Stimulated activated effector memory CD8-positive, alpha-beta T cell treated with anti-CD3 and anti-CD28 coated beads, Interleukin-12 subunit alpha, Interleukin-12 subunit beta, amount 100 ng/mL, for 72 hours (primary cell): Measurements from ENCODE around the gene PDZK1IP1.
"Not testable (repeated sequence)": the region's sequence is repeated elsewhere in the genome, so short reads cannot be mapped to it uniquely, and the experiment has no call there.

Source experiments
- ATAC-seq: fragments of 150-1000 bp; cut with Tn5 transposase; 2 replicates; pipeline ENCODE4 v1.10.0; 2021
- DNase-seq, 2 donors: peaks; one replicate each; pipeline ENCODE4 v3.0.0; 2021 to 2022; ENCODE audit warnings: low spot score in 2 of 2
- H3K27ac Mint-ChIP-seq: one replicate; pipeline ENCODE4 v1.8.0; 2022; ENCODE audit warnings: mild to moderate bottlenecking, mixed read lengths
- H3K36me3 Mint-ChIP-seq: one replicate; pipeline ENCODE4 v1.8.0; 2022; ENCODE audit warnings: mild to moderate bottlenecking, mixed read lengths
- H3K4me1 Mint-ChIP-seq: one replicate; pipeline ENCODE4 v1.8.0; 2022; ENCODE audit warnings: mixed read lengths
- H3K4me3 Mint-ChIP-seq: one replicate; pipeline ENCODE4 v1.8.0; 2022; ENCODE audit warnings: mild to moderate bottlenecking, mixed read lengths
- H3K9me3 Mint-ChIP-seq: one replicate; pipeline ENCODE4 v1.8.0; 2022; ENCODE audit warnings: mixed read lengths

The PDZK1IP1 gene

DNA sequence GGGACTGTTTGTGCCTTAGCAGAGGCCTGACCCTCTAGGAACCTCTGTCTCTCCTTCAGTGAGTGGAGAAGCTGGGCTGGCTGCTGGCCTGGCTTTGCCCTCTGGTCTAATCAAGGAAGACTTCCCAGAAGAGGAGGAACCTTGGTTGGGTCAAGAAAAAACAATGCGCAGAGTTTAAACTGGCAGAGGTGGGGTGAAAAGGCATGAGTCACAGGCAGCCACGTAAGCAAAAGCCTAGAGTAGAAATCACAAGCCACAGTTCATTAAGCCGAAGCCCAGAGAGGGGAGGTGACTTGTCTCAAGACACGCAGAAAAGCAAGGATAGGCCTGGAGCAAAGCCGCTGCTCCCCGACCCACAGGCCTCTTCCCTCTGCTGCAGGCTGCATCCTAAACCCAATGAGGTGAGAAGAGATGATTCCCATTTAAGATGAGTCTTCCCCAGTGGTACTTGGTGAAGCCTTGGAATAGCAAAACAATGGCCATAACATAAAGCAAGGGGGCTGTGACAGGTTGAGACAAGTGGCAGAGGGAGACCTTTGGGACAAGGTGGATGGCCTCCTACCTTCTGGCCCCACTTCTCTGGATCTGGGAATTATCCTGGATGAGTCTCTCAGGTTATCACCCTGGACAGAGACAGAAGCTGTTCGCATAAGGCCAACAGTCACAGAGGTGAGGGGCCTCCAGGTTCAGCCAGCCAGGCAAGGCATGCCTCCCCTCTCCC is 7.7 kb downstream of the PDZK1IP1 start:
- no peak overlapping the region for H3K27ac Mint-ChIP-seq
- no peak for DNase-seq
- no peak for ATAC-seq
- H3K9me3 Mint-ChIP-seq = no peaks in the 10 kb centered on the region
- no peak overlapping the region for H3K4me3 Mint-ChIP-seq
- no peaks in the 10 kb centered on the region for H3K36me3 Mint-ChIP-seq
- peaks cover 14% of the 10 kb centered on the region for H3K4me1 Mint-ChIP-seq

DNA sequence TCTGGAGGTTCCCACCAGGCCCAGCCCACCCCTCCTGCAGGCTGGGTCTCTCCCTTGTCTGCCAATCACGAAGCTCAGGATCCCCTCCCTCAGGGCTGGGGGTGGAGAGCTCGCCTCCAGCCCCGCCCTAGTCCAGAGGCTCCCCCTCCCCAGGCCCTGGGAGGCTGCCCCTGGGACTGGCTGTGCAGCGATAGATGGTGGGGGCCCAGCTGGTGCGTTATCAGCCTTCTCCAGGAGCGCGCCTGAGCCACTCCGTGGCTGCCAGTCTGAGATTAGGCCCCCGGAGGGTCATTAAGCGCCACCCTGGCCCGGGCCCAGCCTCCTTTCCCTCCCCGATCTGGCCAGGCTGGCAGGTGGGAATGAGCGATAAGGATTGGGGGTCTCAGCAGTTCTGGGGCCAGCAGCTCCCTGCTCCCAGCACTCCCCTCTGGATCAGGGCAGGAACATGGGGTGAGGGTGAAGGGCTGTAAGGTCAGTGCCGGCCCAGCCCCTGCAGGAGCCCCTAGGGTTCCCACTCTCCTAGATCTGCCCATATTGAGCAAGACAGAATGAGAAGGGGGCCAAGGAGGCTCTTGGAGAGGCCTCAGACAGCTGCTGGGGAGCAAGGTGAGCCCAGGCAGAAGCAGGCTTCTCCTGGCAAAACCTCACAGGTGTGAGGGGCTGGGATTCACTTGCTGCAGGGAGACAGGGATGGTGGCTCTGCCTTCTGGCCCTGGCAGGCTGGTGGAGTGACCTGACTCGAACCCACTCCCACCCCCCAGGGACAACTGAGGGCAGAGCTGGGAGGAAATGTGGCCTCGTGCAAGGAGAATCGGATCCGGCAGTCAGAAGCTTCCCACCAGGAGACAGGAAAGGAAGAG is 8.5 kb downstream of the PDZK1IP1 start:
- H3K4me3 Mint-ChIP-seq = no peak overlapping the region

DNA sequence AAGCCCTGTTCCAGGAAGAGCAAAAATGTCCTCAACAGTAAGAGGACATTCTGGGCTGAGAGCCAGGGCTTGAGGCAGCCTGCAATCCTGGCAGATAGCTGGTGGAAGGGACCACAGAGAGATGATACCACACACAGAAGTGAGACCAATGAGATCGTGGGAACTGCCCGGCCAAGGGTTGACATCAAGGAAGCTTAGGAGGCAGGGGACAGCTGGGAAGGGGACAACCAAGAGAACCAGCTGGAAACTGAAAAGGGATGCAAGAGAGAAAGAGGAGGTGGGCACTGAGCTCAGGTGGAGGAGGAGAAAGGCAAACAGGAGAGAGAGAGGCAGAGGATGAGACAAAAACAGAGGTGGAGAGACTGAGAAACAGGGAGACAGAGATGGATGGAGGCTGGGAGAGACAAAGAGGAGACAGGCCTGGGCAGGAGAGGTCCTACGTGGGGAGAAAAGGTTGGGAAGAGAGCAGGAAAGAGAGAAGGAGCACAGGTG is 9.2 kb downstream of the PDZK1IP1 start:
- Mint-ChIP-seq H3K27ac (peak overlapping the region; percentile 7), H3K36me3 (no peaks in the 10 kb centered on the region), H3K9me3 (no peaks in the 10 kb centered on the region), H3K4me3 (no peak overlapping the region), H3K4me1 (peaks cover 17% of the 10 kb centered on the region)
- DNase-seq = no peak
- ATAC-seq = no peak

More for the DNA sequence above, 8.5 kb downstream of the PDZK1IP1 start:
- H3K36me3 Mint-ChIP-seq = no peaks in the 10 kb centered on the region
- H3K27ac Mint-ChIP-seq = peak overlapping the region; percentile 7
- H3K4me1 Mint-ChIP-seq = peaks cover 14% of the 10 kb centered on the region
- no peaks in the 10 kb centered on the region for H3K9me3 Mint-ChIP-seq
- ATAC-seq = no peak
- DNase-seq = no peak

DNA sequence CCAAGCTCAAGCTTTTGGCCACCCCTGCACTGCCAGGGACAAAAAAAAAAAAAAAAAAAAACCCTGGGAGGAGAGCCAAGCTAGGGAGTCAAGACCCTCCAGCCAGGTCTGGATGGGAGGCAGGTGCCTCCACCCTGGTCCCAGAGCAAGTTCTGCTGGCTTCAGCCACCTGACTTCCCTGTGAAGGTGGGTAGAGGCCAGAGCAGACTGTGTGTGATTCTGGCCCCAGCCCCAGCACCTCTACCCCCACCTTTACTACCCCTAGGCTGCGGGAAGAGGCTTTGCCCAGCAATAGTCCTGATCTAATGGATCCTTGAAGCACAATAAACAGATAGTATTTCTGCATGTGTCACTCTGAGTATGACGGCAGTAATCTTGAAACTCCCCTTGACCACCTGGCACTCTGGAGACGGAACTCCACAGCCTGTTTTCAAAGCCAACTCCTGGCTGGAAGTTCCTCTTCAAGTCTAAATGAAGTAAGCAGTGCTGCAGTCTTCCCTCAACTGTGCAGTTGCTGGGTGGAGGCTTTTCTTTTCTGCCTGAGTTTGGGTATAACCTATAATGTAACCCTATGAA is 9.8 kb downstream of the PDZK1IP1 start:
- no peak for ATAC-seq
- H3K9me3 Mint-ChIP-seq = no peaks in the 10 kb centered on the region
- H3K36me3 Mint-ChIP-seq = no peaks in the 10 kb centered on the region
- peak overlapping the region; percentile 86 for H3K27ac Mint-ChIP-seq
- peaks cover 23% of the 10 kb centered on the region for H3K4me1 Mint-ChIP-seq
- DNase-seq = no peak
- H3K4me3 Mint-ChIP-seq = peak overlapping the region; percentile 75

DNA sequence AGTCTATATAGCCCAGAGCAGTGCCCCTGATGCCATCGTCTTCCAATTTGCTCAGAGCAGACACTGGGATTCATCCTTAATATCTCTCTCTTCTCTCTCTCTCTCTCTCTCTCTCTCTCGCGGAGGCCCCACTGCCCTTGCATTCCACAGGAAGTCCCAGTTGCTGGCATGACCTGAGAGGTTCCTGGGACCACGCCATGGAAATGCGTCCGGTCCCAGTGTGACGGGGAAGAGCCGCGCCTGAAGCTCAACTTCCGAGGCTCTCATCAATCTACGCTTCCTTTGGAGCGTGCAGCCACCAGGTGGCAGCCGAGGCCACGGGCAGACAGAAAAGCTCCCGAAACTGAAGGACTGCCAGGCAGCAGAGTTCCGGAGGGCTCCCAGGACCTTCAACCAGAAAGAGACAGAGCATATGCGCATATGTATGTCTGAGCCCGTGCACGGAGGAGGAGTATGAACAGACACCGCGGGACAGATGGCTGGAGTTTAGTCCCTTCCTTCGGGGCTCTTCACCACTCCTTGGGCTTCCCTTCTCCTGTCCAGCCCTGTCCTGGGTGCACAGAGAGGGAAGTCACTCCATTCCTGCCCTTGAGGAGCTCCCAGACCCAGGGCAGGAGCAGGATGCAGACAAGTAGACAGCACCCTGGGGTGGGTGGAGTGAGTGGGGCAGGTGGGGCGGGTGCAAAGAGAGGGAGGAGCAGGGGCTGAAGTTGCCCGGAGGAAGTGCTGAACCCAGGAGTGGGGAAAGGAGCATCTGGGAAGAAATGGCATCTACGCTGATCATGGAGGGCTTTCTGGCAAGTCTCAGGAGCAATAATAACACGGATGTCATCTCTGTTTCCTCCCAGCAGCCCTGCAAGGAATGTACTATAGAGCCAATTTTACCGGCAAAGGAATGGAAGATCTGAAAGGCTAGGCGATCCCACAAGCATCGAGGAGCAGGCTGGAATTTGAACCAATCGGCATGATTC is 10.5 kb downstream of the PDZK1IP1 start:
- H3K36me3 Mint-ChIP-seq = no peaks in the 10 kb centered on the region
- H3K9me3 Mint-ChIP-seq = no peaks in the 10 kb centered on the region
- H3K4me3 Mint-ChIP-seq = peak overlapping the region; percentile 75
- ATAC-seq = peak; percentile 77
- DNase-seq = peak; percentile 65 to 86
- peak overlapping the region; percentile 86 for H3K27ac Mint-ChIP-seq
- peaks cover 25% of the 10 kb centered on the region for H3K4me1 Mint-ChIP-seq

DNA sequence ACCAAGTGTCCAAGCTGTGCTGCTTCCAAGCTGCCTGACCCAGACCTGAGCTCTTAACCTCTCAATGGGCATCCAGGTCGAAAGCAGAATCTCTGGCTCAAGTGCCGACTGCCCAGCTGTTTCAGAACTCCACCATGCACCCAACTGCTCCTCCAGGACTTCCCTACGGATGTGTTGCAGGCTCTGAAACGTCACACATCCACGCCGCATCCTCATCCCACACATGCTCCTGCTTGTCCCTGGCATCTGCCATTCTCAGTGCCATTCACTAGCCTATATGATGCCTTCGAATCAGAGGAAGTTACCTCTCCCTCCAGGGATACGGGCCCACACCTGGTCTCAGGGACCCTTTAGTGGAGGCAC is 11.2 kb downstream of the PDZK1IP1 start:
- Mint-ChIP-seq H3K27ac (peak overlapping the region; percentile 86), H3K36me3 (no peaks in the 10 kb centered on the region), H3K4me1 (peaks cover 25% of the 10 kb centered on the region), H3K9me3 (no peaks in the 10 kb centered on the region), H3K4me3 (peak overlapping the region; percentile 75)
- ATAC-seq (no peak), DNase-seq (no peak)

DNA sequence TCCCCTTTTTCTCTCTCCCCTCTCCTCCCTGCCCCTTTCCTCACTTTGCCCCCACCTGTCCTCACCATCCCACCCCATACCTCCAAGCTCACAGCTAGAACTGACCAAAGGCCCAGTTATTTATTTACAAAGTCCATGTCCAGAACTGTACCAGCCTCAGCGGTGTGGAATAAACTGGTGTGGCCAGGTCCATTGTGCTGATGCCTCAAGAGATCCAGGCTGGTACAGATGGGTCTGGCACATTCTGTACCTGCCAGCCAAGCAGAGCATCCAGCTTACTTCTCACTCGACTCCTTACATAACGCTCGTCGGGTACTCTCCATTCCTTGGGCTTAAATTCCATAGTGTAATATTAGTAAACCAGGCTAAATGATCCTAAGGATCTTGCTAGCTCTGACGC is 11.8 kb downstream of the PDZK1IP1 start:
- Mint-ChIP-seq H3K9me3 (no peaks in the 10 kb centered on the region), H3K4me3 (no peak overlapping the region), H3K27ac (no peak overlapping the region), H3K4me1 (peaks cover 25% of the 10 kb centered on the region), H3K36me3 (no peaks in the 10 kb centered on the region)
- ATAC-seq (no peak), DNase-seq (no peak)

DNA sequence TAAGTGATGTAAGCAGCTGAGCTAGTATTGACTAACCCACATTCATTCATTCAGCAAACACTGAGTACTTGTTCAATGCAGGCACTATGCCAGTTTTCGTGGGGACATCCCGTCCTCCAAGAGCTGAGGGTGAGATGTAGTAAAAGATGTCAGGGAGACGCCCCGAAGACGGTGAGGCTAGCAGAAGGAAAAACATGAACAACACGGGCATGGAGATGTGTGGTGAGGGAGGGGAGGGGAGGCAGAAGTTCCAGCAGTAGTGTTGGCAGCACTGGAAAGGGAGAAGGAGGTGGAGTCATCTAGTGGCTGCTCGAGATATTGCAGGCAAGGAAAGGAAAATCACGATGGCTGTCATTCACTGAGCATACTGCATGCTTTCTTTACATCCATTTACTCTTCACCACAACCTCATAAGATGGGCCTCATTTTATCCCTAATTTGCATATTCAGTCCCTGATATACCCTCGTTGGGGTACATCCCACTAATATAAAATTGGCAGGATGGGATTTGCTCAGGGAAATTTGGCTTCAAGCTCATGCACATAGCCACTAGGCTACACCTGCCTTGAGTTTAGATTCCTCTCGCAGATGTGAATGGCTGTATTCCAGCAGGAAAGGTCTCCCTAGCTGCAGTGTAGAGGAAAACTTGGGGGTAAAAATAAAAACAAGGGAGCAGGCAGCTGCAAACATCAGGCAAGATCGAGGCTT is 14.5 kb downstream of the PDZK1IP1 start:
- Mint-ChIP-seq H3K4me1 (peaks cover 25% of the 10 kb centered on the region), H3K27ac (no peak overlapping the region), H3K4me3 (no peak overlapping the region), H3K9me3 (no peaks in the 10 kb centered on the region), H3K36me3 (no peaks in the 10 kb centered on the region)
- ATAC-seq = peak; percentile 51
- DNase-seq = peak in 1 of 2 donors; percentile 71

DNA sequence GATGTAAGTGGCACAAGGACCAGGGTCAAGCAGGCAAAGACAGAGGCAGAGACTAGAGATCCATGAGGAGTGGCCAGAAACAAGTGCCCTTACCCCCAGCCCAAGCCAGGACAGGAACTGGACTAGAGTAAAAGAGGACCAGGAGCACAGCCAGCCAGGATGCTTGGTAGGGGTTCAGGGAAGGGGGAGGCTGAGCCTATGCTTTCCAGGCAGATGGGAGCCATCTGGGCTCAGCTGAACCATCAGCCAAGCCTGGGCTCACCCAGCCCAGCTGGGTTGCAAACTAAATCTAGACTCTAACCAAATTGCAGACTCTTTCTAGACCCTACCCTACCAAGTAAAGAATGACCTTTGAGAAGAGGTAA is 15.2 kb downstream of the PDZK1IP1 start:
- DNase-seq (no peak), ATAC-seq (no peak)
- Mint-ChIP-seq H3K9me3 (no peaks in the 10 kb centered on the region), H3K4me3 (no peak overlapping the region), H3K4me1 (peaks cover 22% of the 10 kb centered on the region), H3K27ac (no peak overlapping the region), H3K36me3 (no peaks in the 10 kb centered on the region)

DNA sequence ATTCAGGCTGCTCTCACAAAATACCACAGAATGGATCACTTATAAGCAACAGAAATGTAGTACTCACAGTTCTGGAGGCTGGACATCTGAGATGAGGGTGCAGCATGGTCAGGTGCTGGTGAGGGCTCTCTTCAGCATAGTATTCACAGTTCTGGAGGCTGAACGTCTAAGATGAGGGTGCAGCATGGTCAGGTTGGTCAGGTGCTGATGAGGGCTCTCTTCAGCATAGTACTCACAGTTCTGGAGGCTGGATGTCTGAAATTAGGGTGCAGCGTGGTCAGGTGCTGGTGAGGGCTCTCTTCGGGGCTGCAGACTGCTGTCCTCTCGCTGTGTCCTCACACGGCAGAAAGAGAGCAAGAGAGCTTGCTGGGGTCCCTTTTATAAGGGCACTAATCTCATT is 17.1 kb downstream of the PDZK1IP1 start:
- no peak for ATAC-seq
- no peaks in the 10 kb centered on the region for H3K9me3 Mint-ChIP-seq
- H3K36me3 Mint-ChIP-seq = no peaks in the 10 kb centered on the region
- H3K4me3 Mint-ChIP-seq = no peak overlapping the region
- no peak for DNase-seq
- H3K4me1 Mint-ChIP-seq = peaks cover 10% of the 10 kb centered on the region
- H3K27ac Mint-ChIP-seq = no peak overlapping the region

DNA sequence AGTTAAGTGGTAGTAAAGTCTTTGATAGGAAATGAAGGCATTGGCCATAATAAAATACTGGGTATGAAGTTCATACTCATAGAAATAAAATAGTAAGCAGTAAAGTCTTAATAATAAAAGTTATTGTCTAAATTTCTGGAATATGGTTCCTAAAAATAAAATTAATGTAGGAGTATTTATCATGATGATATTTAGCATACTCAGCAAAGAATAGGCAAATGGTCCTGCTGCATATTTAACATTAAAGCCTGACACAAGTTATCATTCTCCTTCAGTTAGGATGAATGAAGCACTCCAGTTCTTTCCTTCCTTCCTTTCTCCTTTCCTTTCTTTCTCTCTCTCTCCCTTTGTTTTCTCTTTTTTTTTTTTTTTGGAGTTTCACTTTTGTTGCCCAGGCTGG is 25.3 kb downstream of the PDZK1IP1 start:
- ATAC-seq (no peak), DNase-seq (no peak)
- H3K27ac Mint-ChIP-seq = no peak overlapping the region
- H3K36me3 Mint-ChIP-seq = no peaks in the 10 kb centered on the region
- no peaks in the 10 kb centered on the region for H3K4me1 Mint-ChIP-seq
- no peaks in the 10 kb centered on the region for H3K9me3 Mint-ChIP-seq
- H3K4me3 Mint-ChIP-seq = no peak overlapping the region

DNA sequence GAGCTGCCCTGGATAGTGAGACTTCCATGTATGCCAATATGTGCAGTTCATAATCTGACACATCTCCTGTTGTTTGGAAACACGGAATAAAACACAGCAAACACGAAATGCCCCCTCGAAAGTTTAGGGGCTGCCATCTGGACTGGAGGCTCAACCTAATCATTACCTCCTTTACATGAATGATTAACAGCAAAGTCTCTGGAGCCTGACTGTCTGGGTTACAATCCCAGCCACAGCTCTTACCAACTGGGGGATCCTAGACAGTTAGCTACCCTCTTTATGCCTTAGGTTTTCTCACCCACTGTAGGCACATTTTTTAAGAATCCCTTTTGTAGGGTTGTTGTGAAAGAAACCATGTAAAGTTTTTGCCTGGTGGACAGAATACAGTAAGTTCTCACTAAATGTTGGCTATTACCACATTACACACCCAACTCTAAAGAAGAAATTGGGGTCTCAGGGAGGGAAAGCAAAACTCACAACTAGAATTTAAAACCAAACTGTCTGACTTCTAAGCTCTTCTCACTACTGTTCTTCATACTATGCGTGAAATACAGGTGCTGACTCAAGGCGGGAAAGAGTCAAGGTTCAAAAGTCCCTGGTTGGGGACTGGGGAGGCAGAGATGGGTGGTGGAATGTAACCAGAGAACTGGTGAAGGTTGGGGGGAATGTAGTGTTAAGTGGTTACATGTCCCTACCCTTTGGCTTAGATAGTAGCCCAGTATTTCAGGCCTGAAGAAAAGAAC is 28.4 kb downstream of the PDZK1IP1 start:
- peak in 1 of 2 donors; percentile 33 for DNase-seq
- Mint-ChIP-seq H3K36me3 (no peaks in the 10 kb centered on the region), H3K4me1 (no peaks in the 10 kb centered on the region), H3K9me3 (no peaks in the 10 kb centered on the region), H3K4me3 (no peak overlapping the region), H3K27ac (no peak overlapping the region)
- no peak for ATAC-seq

DNA sequence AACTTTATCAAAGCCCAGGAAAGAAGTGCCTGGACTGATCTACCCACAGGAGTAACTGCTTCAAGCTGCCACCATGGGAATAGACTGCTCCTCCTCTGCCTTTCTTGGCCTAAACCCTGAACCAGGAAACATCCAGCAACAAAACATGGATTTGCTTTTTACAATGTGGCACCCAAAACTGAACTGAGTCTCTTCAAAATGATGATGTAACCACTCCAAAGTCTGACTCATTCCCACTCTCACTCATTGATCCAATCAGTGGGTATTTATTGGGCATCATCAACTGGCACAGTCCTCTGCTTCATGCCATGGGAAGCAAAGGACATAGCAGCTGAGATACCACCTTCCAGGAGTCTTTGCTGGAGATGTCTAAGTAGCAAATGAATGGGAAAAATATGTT is 29.1 kb downstream of the PDZK1IP1 start:
- H3K4me1 Mint-ChIP-seq = no peaks in the 10 kb centered on the region
- H3K36me3 Mint-ChIP-seq = no peaks in the 10 kb centered on the region
- H3K9me3 Mint-ChIP-seq = peaks cover 3% of the 10 kb centered on the region
- DNase-seq (no peak), ATAC-seq (no peak)
- H3K4me3 Mint-ChIP-seq = no peak overlapping the region
- no peak overlapping the region for H3K27ac Mint-ChIP-seq

DNA sequence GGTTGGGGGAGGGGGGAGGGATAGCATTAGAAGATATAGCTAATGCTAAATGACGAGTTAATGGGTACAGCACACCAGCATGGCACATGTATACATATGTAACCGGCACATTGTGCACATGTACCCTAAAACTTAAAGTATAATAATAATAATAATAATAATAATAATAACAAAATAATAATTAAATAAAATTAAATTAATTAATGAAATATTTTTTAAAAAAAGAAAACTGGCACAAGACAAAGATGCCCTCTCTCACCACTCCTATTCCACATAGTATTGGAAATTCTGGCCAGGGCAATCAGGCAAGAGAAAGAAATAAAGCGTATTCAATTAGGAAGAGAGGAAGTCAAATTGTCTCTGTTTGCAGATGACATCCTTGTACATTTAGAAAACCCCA is 31.9 kb downstream of the PDZK1IP1 start:
- not testable (repeated sequence) for DNase-seq, H3K36me3 Mint-ChIP-seq, H3K4me1 Mint-ChIP-seq, ATAC-seq, H3K4me3 Mint-ChIP-seq, H3K9me3 Mint-ChIP-seq, H3K27ac Mint-ChIP-seq
